Adrenal gland (tissue), 12 donors: ENCODE measurements around the gene TAF4. TPM values are rescaled to one million over a fixed set of nuclear protein-coding genes. Genes with fewer than 3 reads are reported as not detected.
A peak's percentile ranks its signal among the peaks of the same experiment; 100 is the strongest.

Source experiments
- DNase-seq, 7 donors: peaks; one replicate each; pipeline ENCODE4 v3.0.0-alpha.2; 2019 to 2020
- H3K27ac ChIP-seq, 5 donors: fragments of 200-600 bp; sonication (generic) in 4 of 5; 1 replicate in 3 of 5; 2 replicates in 2 of 5; pipeline versions ENCODE4 v1.5.1 to v1.8.0; 2016 to 2020; ENCODE audit warnings: mild to moderate bottlenecking in 1 of 5
- H3K27me3 ChIP-seq: fragments of 200-600 bp; 2 replicates; pipeline ENCODE4 v1.8.0; 2021
- H3K36me3 ChIP-seq, 2 donors: fragments of 200-600 bp; replicated peaks in 1 of 2; 1 replicate in 1 of 2; 2 replicates in 1 of 2; pipeline versions ENCODE4 v1.5.1 to v1.8.0; 2018 to 2022
- H3K4me1 ChIP-seq, 2 donors: fragments of 200-600 bp; replicated peaks in 1 of 2; 1 replicate in 1 of 2; 2 replicates in 1 of 2; pipeline versions ENCODE4 v1.5.1 to v1.8.0; 2018 to 2021
- H3K4me3 ChIP-seq, 4 donors: fragments of 200-600 bp; sonication (generic) in 3 of 4; one replicate each; pipeline ENCODE4 v1.5.1; 2016 to 2018
- H3K9me3 ChIP-seq, 3 donors: fragments of 200-600 bp; sonication (generic) in 1 of 3; replicated peaks in 1 of 3; 1 replicate in 2 of 3; 2 replicates in 1 of 3; pipeline versions ENCODE4 v1.5.1 to v1.8.0; 2016 to 2021
- POLR2A ChIP-seq, 2 donors: fragments of 450-650 bp; IDR thresholded peaks; one replicate each; pipeline ENCODE4 v1.6.1; 2017; ENCODE audit warnings: antibody characterized with exemption in 2 of 2, mild to moderate bottlenecking in 2 of 2, moderate library complexity in 1 of 2
- whole genome bisulfite sequencing, 4 donors: extraction: QIAGEN DNeasy Blood & Tissue Kit in 2 of 4; methylation state at CpG; one replicate each; pipeline versions ENCODE4 v1.1.5 to v1.1.7; 2013 to 2017; 5-methylcytosine and 5-hydroxymethylcytosine counted together
- intact Hi-C, 2 donors: fragments of 100-400 bp; cut with DNase I; formaldehyde crosslinking; loops; one replicate each; pipeline versions ENCODE4 v1.14.1 to v1.15.0; 2022 to 2023
- polyA plus RNA-seq, 3 donors: library from polyadenylated mRNA; stranded (reverse); fragments of 200-250 nt in 2 of 3; fragments of 350-450 nt in 1 of 3; fragmentation: Illumina TruSeq in 1 of 3; extraction: RNeasy Lipid Tissue Mini Kit (QIAGEN cat#74804) in 1 of 3; gene quantifications; one replicate each; pipeline ENCODE4 v1.2.3, GENCODE V29; 2013 to 2014
- total RNA-seq, 9 donors: library from RNA; depleted of rRNA in 4 of 9; stranded (reverse); fragments of >200 nt in 4 of 9; fragments of 120-200 nt in 1 of 9; fragmentation: NEBNext Ultra II Directional in 1 of 9; extraction: Animal tissue kit (Norgen Biotek cat#: 25700) in 1 of 9; gene quantifications; one replicate each; pipeline versions ENCODE4 v1.1.0 to v1.2.4, GENCODE V29; 2013 to 2023
- TF ChIP-seq, protein P1 (sequence below), 6 experiments: fragments of 450-650 bp in 4 of 6; fragments of 200-600 bp in 2 of 6; sonication (generic) in 1 of 6; IDR thresholded peaks; 1 replicate in 5 of 6; 2 replicates in 1 of 6; pipeline versions ENCODE4 v1.5.1 to v1.8.0; 2016 to 2021; ENCODE audit warnings: antibody characterized with exemption in 6 of 6, mild to moderate bottlenecking in 2 of 6, moderate library complexity in 1 of 6
- donor health status: healthy with polysubstance abuse.
- donor health status: Bipolar disorder and iron deficiency.
- donor health status: DM: yes; HTN: yes; CAD: no.
- donor health status: DM: no; HTN: no; CAD: no.
- donor health status: DM: no; HTN: no; CAD: no.
- donor health status: DM: yes; HTN: yes; CAD: no.

TAF4 gene
- total and polyA plus RNA-seq, 12 donors = 5.2 to 30.9 (median 14.8) TPM

DNA sequence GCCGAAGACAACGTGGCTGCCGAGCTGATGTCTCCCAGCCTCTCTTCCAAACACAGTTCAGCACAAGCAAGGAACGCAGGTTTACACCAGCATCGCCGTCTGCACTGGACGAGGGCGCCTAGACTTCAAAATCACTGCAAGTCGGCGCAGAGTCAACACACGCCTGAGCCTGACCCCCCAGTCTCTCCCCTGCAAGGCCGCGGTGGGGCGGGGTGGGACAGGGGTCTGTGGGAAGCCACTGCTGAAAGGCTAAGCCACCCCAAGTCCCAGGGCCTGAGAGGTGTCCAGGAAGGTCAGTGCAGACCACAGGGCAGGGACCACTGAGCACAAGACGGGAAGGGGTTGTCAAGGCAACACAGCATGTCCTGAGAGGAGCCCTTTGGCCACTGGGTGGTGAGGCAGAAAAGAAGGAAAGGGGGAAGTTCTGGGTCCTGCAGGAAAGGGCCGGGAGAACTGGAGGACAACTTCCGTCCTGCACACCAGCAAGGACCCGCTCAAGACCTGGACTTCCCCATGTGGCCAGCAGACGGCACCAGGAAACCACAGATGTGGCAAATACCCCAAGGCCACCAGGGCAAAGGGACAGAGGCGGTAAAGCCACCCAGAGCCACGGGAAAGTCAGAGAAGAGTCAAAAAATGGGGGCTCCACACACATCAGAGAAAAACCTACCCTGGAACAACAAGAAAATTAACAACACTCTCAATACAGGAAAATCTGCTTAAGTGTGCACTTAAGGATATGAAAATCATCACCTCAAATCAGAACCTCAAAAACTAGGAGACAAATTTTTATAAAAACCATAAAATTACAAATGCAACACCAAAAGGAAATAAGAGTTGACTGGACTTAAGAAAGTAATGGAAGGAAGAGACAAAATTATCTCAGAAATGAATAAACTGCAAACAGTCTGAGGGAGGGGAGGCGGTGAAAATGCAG, 84.8 kb downstream of the TAF4 start:
- TF ChIP-seq, protein P1, sequence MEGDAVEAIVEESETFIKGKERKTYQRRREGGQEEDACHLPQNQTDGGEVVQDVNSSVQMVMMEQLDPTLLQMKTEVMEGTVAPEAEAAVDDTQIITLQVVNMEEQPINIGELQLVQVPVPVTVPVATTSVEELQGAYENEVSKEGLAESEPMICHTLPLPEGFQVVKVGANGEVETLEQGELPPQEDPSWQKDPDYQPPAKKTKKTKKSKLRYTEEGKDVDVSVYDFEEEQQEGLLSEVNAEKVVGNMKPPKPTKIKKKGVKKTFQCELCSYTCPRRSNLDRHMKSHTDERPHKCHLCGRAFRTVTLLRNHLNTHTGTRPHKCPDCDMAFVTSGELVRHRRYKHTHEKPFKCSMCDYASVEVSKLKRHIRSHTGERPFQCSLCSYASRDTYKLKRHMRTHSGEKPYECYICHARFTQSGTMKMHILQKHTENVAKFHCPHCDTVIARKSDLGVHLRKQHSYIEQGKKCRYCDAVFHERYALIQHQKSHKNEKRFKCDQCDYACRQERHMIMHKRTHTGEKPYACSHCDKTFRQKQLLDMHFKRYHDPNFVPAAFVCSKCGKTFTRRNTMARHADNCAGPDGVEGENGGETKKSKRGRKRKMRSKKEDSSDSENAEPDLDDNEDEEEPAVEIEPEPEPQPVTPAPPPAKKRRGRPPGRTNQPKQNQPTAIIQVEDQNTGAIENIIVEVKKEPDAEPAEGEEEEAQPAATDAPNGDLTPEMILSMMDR (IDR thresholded peaks at IDR 0.05) = peak; percentile 53 to 82 (median 74)
- TF ChIP-seq POLR2A (IDR thresholded peaks at IDR 0.05) = no peak
- WGBS, 4 donors = 57 to 77% (median 74%) methylated on average over 9 to 22 of the region's 22 CpGs
- peak; percentile 53 to 81 (median 76) for DNase-seq
- Histone ChIP-seq H3K4me3 (no peak overlapping the region), H3K27me3 (no peaks in the 10 kb centered on the region), H3K27ac (no peak overlapping the region), H3K4me1 (no peaks in the 10 kb centered on the region), H3K36me3 (no peaks in the 10 kb centered on the region), H3K9me3 (no peaks in the 10 kb centered on the region)
- intact Hi-C loops = no loop called here

DNA sequence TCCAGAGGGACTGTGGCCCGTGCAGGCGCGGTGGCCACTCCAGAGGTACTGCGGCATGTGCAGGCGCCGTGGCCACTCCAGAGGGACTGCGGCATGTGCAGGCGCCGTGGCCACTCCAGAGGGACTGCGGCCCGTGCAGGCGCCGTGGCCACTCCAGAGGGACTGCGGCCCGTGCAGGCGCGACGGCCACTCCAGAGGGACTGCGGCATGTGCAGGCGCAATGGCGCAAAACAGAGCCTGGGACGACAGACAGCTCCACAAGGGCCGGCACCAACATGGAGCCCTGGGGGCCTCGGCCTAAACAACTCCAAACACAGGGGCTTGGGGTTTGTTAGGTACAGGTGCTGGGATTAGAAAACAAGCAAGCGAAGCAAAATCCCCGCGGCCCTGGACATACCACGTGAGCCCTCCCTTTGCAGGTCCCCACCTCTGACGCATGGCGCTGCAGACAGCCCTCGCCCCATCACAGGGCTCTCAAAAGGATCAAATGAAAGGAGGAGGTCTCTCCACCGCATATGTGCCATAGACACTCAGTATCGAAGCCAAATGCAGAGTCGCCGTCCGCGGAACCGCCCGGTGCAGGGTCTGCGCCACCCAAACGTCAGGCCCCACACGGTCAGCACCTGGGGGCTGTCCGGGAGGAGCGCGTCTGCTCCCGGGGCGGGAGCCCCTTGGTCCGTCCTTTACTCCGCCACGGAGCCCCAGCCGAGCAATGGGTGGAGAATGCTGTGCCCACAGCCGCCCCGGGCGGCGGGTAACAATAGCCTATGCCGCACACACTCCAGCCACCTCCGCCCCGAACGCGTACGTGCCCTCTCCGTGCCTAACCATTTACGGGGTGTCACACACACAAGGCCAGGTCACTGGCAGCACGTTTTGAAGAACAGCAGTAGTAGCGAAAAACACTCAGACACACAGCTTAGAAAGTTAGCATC, 85.7 kb downstream of the TAF4 start:
- 92 to 97% (median 96%) methylated on average over 39 to 65 of the region's 65 CpGs for WGBS, 4 donors
- H3K27me3 ChIP-seq = no peaks in the 10 kb centered on the region
- no peak for DNase-seq
- no peak overlapping the region for H3K4me3 ChIP-seq
- H3K4me1 ChIP-seq = no peaks in the 10 kb centered on the region
- intact Hi-C loops = no loop called here
- no peak overlapping the region for H3K27ac ChIP-seq
- H3K9me3 ChIP-seq = no peaks in the 10 kb centered on the region
- no peaks in the 10 kb centered on the region for H3K36me3 ChIP-seq
- no peak for TF ChIP-seq POLR2A (IDR thresholded peaks at IDR 0.05)
- TF ChIP-seq, protein P1 (IDR thresholded peaks at IDR 0.05) = no peak

DNA sequence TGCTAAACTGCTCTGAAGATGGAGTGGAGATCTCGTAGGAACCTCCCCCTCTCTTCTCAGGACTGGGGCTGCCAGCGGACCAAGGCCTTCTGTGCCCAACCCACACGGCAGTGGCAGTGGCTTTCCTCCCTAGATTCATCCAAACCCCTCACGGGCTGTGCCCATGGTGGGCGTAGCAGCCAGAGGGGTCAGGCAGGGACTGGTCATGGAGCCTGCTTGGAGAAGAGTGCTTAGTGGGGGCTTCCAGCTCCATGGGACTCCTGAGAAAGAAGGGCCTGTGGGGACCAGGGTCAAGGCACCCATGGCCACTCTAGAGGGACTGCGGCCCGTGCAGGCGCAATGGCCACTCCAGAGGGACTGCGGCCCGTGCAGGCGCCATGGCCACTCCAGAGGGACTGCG, 86.6 kb downstream of the TAF4 start:
- DNase-seq = no peak
- intact Hi-C loops = no loop called here

More for the DNA sequence above, 86.6 kb downstream of the TAF4 start:
- 79 to 96% (median 95%) methylated on average over 4 to 12 of the region's 12 CpGs for WGBS, 4 donors
- H3K4me3 ChIP-seq = no peak overlapping the region
- H3K36me3 ChIP-seq = peaks cover 0 to 3% of the 10 kb centered on the region in 2 donors
- no peaks in the 10 kb centered on the region for H3K4me1 ChIP-seq
- no peaks in the 10 kb centered on the region for H3K27me3 ChIP-seq
- H3K27ac ChIP-seq = no peak overlapping the region
- TF ChIP-seq POLR2A (IDR thresholded peaks at IDR 0.05) = no peak
- TF ChIP-seq, protein P1 (IDR thresholded peaks at IDR 0.05) = no peak
- H3K9me3 ChIP-seq = no peaks in the 10 kb centered on the region
